Thoracic aorta endothelial cell (primary cell): Measurements from ENCODE around the gene DRD1. TPM values are rescaled to one million over a fixed set of nuclear protein-coding genes. Genes with fewer than 3 reads are reported as not detected.

Source experiments
- total RNA-seq: library from RNA; depleted of rRNA; stranded (reverse); fragments of >200 nt; gene quantifications from 2 replicates; pipeline ENCODE4 v1.2.3, GENCODE V29; 2012

DRD1 gene
- total RNA-seq: not detected in 2 replicates

GRCh38 chr5:175444060-175444904, at the start of gene DRD1:
TSS of gene DRD1 (minus strand) at chr5:175444182. CDS start at chr5:175443099, 1,083 bp downstream.

GRCh38 chr5:175478384-175479124, 34.6 kb upstream of the DRD1 start, which contains the start of gene SFXN1:
TSS of gene SFXN1 (plus strand) at chr5:175478560. CDS start at chr5:175492104, 13,544 bp downstream.

Other genes with a start within 250 kb of the DRD1 start
- gene SFXN1, start 34.4 kb upstream of the DRD1 start, total RNA-seq: 98.4 and 133 TPM in 2 replicates
- gene HRH2, start 213.9 kb upstream of the DRD1 start, total RNA-seq: 1.7 TPM in 1 of 2 replicates, not detected in the other